Tibial nerve (tissue), 4 donors: ENCODE results near the gene NFATC1. TPM values are rescaled to one million over a fixed set of nuclear protein-coding genes. Genes with fewer than 3 reads are reported as not detected.
"Not testable (repeated sequence)": the region's sequence is repeated elsewhere in the genome, so short reads cannot be mapped to it uniquely, and the experiment has no call there.

Experiments
- DNase-seq, 2 donors: peaks; one replicate each; pipeline ENCODE4 v3.0.0-alpha.2; 2019; ENCODE audit warnings: low spot score in 2 of 2
- H3K27ac ChIP-seq, 4 donors: fragments of 200-600 bp; sonication (generic) in 3 of 4; one replicate each; pipeline ENCODE4 v1.5.1; 2017 to 2019; ENCODE audit warnings: mild to moderate bottlenecking in 1 of 4
- H3K27me3 ChIP-seq, 2 donors: fragments of 200-600 bp; sonication (generic) in 1 of 2; one replicate each; pipeline versions ENCODE4 v1.5.1 to v1.6.0; 2017 to 2019
- H3K36me3 ChIP-seq, 3 donors: fragments of 200-600 bp; sonication (generic); one replicate each; pipeline ENCODE4 v1.5.1; 2018 to 2019
- H3K4me1 ChIP-seq, 4 donors: fragments of 200-600 bp; sonication (generic) in 3 of 4; one replicate each; pipeline ENCODE4 v1.5.1; 2017 to 2019
- H3K4me3 ChIP-seq, 4 donors: fragments of 200-600 bp; sonication (generic) in 3 of 4; one replicate each; pipeline ENCODE4 v1.5.1; 2017 to 2019; ENCODE audit warnings: mild to moderate bottlenecking in 1 of 4, moderate library complexity in 1 of 4
- H3K9me3 ChIP-seq, 4 donors: fragments of 200-600 bp; sonication (generic) in 3 of 4; one replicate each; pipeline ENCODE4 v1.5.1; 2017 to 2019
- CTCF ChIP-seq, 5 experiments: fragments of 200-600 bp in 3 of 5; fragments of 450-650 bp in 2 of 5; sonication (generic) in 3 of 5; IDR thresholded peaks; one replicate each; pipeline ENCODE4 v1.5.1; 2016 to 2019; ENCODE audit warnings: antibody characterized with exemption in 5 of 5, mild to moderate bottlenecking in 3 of 5, moderate library complexity in 2 of 5
- EP300 ChIP-seq, 2 donors: sonication (generic); formaldehyde crosslinking; IDR thresholded peaks; one replicate each; pipeline ENCODE4 v1.6.1; 2017; ENCODE audit warnings: antibody characterized with exemption in 2 of 2, mild to moderate bottlenecking in 1 of 2
- POLR2A ChIP-seq, 2 donors: fragments of 450-650 bp; IDR thresholded peaks; one replicate each; pipeline ENCODE4 v1.6.1; 2017; ENCODE audit warnings: antibody characterized with exemption in 2 of 2, mild to moderate bottlenecking in 2 of 2, moderate library complexity in 2 of 2
- WGBS, 2 donors: methylation state at CpG; one replicate each; pipeline ENCODE4 v1.1.5; 2018; 5-methylcytosine and 5-hydroxymethylcytosine counted together
- total RNA-seq, 4 donors: library from RNA; depleted of rRNA; stranded (reverse); fragments of >200 nt; gene quantifications; one replicate each; pipeline ENCODE4 v1.1.0, GENCODE V29; 2016

The NFATC1 gene
- total RNA-seq, 4 donors from 2014 or later = 33.7 to 48.6 (median 37.8) TPM

DNA sequence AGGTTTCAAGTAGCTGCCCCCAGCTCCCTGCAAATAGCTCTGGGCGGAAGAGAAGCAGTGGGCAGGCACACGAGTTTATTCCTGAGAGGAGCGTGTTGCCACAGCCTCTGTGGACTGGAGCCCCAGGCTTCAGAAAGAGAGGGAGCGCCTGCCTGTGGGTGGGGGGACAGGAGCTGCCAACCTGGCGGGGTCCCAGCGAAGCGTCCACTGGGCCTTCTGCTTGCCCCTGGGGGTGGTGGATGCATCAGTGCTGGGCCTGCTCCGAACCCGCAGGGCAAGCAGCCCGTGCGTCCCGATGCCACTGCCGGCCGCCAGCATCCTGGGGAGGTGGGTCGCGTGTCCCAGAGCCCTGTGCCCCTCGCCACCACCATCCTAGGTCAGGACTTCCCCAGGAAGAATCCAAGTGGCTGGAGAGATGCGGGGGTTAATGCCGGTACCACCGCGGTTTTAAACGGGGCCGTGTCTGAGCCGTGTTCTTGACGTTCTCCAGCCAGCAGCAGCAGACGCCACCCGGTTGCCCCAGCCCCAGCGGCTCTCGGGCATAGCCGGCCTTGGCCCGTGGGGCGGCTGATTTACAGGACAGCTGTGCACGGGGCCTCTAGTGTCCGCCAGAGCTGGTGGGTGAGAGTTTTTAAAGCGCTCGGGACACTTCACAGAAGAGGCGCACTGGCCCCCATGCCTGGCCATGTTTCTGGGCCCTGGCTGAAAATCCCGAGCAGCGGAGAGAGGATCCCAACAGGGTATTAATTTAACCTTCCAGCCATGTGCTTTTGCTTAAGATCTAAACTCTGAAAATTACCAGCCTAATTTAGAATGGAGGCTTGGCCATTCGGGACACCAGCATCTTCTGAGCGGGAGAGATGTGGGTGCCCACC lies 84.7 kb downstream of the NFATC1 start:
- H3K4me1 ChIP-seq = peaks cover 0 to 36% (median 4%) of the 10 kb centered on the region in 4 donors
- H3K9me3 ChIP-seq = no peaks in the 10 kb centered on the region
- peak overlapping the region in 1 of 4 donors; percentile 6 for H3K27ac ChIP-seq
- TF ChIP-seq POLR2A (IDR thresholded peaks at IDR 0.05) (no peak), EP300 (IDR thresholded peaks at IDR 0.05) (no peak), CTCF (IDR thresholded peaks at IDR 0.05) (no peak)
- WGBS, 2 donors = 77 to 88% methylated on average over 25 to 41 of the region's 41 CpGs
- H3K36me3 ChIP-seq = peaks cover 0 to 22% (median 0%) of the 10 kb centered on the region in 3 donors
- H3K4me3 ChIP-seq = no peak overlapping the region
- no peak for DNase-seq
- H3K27me3 ChIP-seq = no peaks in the 10 kb centered on the region

- Histone ChIP-seq H3K9me3 (no peaks in the 10 kb centered on the region), H3K4me3 (no peak overlapping the region), H3K4me1 (peaks cover 0 to 42% (median 8%) of the 10 kb centered on the region in 4 donors), H3K27me3 (no peaks in the 10 kb centered on the region), H3K27ac (peak overlapping the region in 1 of 4 donors; percentile 6), H3K36me3 (peaks cover 0 to 24% (median 0%) of the 10 kb centered on the region in 3 donors)
- DNase-seq = no peak
- TF ChIP-seq CTCF (IDR thresholded peaks at IDR 0.05) (no peak), POLR2A (IDR thresholded peaks at IDR 0.05) (no peak), EP300 (IDR thresholded peaks at IDR 0.05) (no peak)
- 86 to 93% methylated on average over 22 to 25 of the region's 26 CpGs for WGBS, 2 donors
Measured at GRCh38 chr18:79481046-79481790, 85.5 kb downstream of the NFATC1 start.

GRCh38 chr18:79483393-79483792 lies 87.7 kb downstream of the NFATC1 start:
- H3K4me3 ChIP-seq, DNase-seq, H3K9me3 ChIP-seq, H3K27ac ChIP-seq, H3K27me3 ChIP-seq: not testable (repeated sequence)
- H3K4me1 ChIP-seq = peaks cover 0 to 31% (median 8%) of the 10 kb centered on the region in 4 donors
- WGBS, 2 donors = 91 to 96% methylated on average over 23 to 25 of the region's 25 CpGs
- peaks cover 0 to 38% (median 8%) of the 10 kb centered on the region in 3 donors for H3K36me3 ChIP-seq

- Histone ChIP-seq H3K4me1 (peaks cover 0 to 31% (median 8%) of the 10 kb centered on the region in 4 donors), H3K36me3 (peaks cover 0 to 38% (median 8%) of the 10 kb centered on the region in 3 donors), H3K27me3 (no peaks in the 10 kb centered on the region), H3K27ac (peak overlapping the region in 3 of 4 donors; percentile 10 to 79 (median 51)), H3K4me3 (no peak overlapping the region), H3K9me3 (no peaks in the 10 kb centered on the region)
- no peak for DNase-seq
- TF ChIP-seq POLR2A (IDR thresholded peaks at IDR 0.05) = no peak
- TF ChIP-seq CTCF (IDR thresholded peaks at IDR 0.05) = no peak
- no peak for TF ChIP-seq EP300 (IDR thresholded peaks at IDR 0.05)
- 82 to 89% methylated on average over 8 to 15 of the region's 15 CpGs for WGBS, 2 donors
Measured at GRCh38 chr18:79483971-79484491, 88.3 kb downstream of the NFATC1 start.
